HEK293 (cell line): Measurements from ENCODE around the gene CKAP4.

Experiments
- CTCF ChIA-PET: fragments of 350-600 bp; formaldehyde crosslinking; extraction: SDS; loops from one replicate; lab custom pipeline; 2021; ENCODE audit warnings: antibody characterized with exemption; lab: Yijun Ruan, JAX
- POLR2A ChIA-PET: fragments of 300-600 bp; formaldehyde crosslinking; extraction: SDS; loops from one replicate; lab custom pipeline; 2020; ENCODE audit warnings: antibody characterized with exemption, inconsistent platforms; lab: Yijun Ruan, JAX
- H3K27ac ChIP-seq: fragments of 200-500 bp; sonication (Bioruptor generic); 2 replicates; pipeline ENCODE4 v1.5.1; 2014; ENCODE audit warnings: low read depth, low read length, control low read depth, inconsistent platforms; ENCODE audit errors: extremely low read depth
- H3K36me3 ChIP-seq, 2 experiments: fragments of 200-500 bp in 1 of 2; sonication (Bioruptor generic) in 1 of 2; 1 replicate in 1 of 2; 2 replicates in 1 of 2; pipeline ENCODE4 v1.5.1; 2014 to 2017; ENCODE audit warnings: inconsistent platforms in 2 of 2, low read length in 2 of 2; ENCODE audit not compliant: control insufficient read depth in 2 of 2, insufficient read depth in 1 of 2
- H3K4me1 ChIP-seq: fragments of 200-500 bp; sonication (Bioruptor generic); 2 replicates; pipeline ENCODE4 v1.5.1; 2014; ENCODE audit warnings: mild to moderate bottlenecking, low read length, inconsistent platforms; ENCODE audit not compliant: control insufficient read depth, insufficient read depth
- H3K4me3 ChIP-seq: 2 replicates; pipeline ENCODE4 v1.5.1; 2011; ENCODE audit warnings: low read depth, mild to moderate bottlenecking, control low read depth, low read length, moderate library complexity
- H3K9me3 ChIP-seq: fragments of 200-500 bp; sonication (Bioruptor generic); 2 replicates; pipeline ENCODE4 v1.5.1; 2014; ENCODE audit warnings: low read depth, low read length, inconsistent platforms; ENCODE audit not compliant: control insufficient read depth, insufficient read depth
- GLI2 ChIP-seq: fragments of 450-650 bp; formaldehyde crosslinking; IDR thresholded peaks from 2 replicates; pipeline ENCODE4; 2017; ENCODE audit warnings: missing biosample characterization, missing genetic modification characterization, low read depth, borderline replicate concordance
- GLIS2 ChIP-seq: fragments of 450-650 bp; formaldehyde crosslinking; IDR thresholded peaks from 2 replicates; pipeline ENCODE4 v1.5.1; 2016; ENCODE audit warnings: missing biosample characterization, missing genetic modification characterization
- REST ChIP-seq: fragments of 450-650 bp; formaldehyde crosslinking; IDR thresholded peaks from 2 replicates; pipeline ENCODE4 v1.5.1; 2016; ENCODE audit warnings: missing biosample characterization, missing genetic modification characterization
- SCRT1 ChIP-seq: fragments of 450-650 bp; formaldehyde crosslinking; IDR thresholded peaks from 2 replicates; pipeline ENCODE4 v1.5.1; 2016; ENCODE audit warnings: missing biosample characterization, missing genetic modification characterization, borderline replicate concordance
- ZBTB17 ChIP-seq: fragments of 450-650 bp; formaldehyde crosslinking; IDR thresholded peaks from 2 replicates; pipeline ENCODE4 v1.5.1; 2016; ENCODE audit warnings: missing biosample characterization, missing genetic modification characterization
- ZBTB48 ChIP-seq: fragments of 450-650 bp; formaldehyde crosslinking; IDR thresholded peaks from 2 replicates; pipeline ENCODE4 v1.5.1; 2016; ENCODE audit warnings: missing biosample characterization, missing genetic modification characterization
- ZFP69B ChIP-seq: fragments of 450-650 bp; formaldehyde crosslinking; IDR thresholded peaks from 2 replicates; pipeline ENCODE4 v1.5.1; 2016; ENCODE audit warnings: missing biosample characterization, missing genetic modification characterization
- ZNF132 ChIP-seq: fragments of 450-650 bp; formaldehyde crosslinking; IDR thresholded peaks from 2 replicates; pipeline ENCODE4 v1.5.1; 2017; ENCODE audit warnings: missing biosample characterization, missing genetic modification characterization, borderline replicate concordance
- ZNF155 ChIP-seq: fragments of 450-650 bp; formaldehyde crosslinking; IDR thresholded peaks from 2 replicates; pipeline ENCODE4 v1.5.1; 2016; ENCODE audit warnings: missing biosample characterization, missing genetic modification characterization
- ZNF239 ChIP-seq: fragments of 450-650 bp; formaldehyde crosslinking; IDR thresholded peaks from 2 replicates; pipeline ENCODE4 v1.5.1; 2016; ENCODE audit warnings: missing biosample characterization, missing genetic modification characterization
- ZNF311 ChIP-seq: fragments of 450-650 bp; formaldehyde crosslinking; IDR thresholded peaks from 2 replicates; pipeline ENCODE4 v1.5.1; 2017; ENCODE audit warnings: missing biosample characterization, missing genetic modification characterization, borderline replicate concordance
- ZNF350 ChIP-seq: fragments of 450-650 bp; formaldehyde crosslinking; IDR thresholded peaks from 2 replicates; pipeline ENCODE4 v1.5.0; 2017; ENCODE audit warnings: missing biosample characterization, mild to moderate bottlenecking, missing genetic modification characterization
- ZNF366 ChIP-seq: fragments of 450-650 bp; formaldehyde crosslinking; conservative IDR thresholded peaks from 2 replicates; pipeline ENCODE4 v1.5.1; 2016; ENCODE audit warnings: missing biosample characterization, missing genetic modification characterization
- ZNF398 ChIP-seq: fragments of 450-650 bp; formaldehyde crosslinking; IDR thresholded peaks from 2 replicates; pipeline ENCODE4 v1.5.1; 2017; ENCODE audit warnings: missing biosample characterization, missing genetic modification characterization
- ZNF560 ChIP-seq: fragments of 450-650 bp; formaldehyde crosslinking; IDR thresholded peaks from 2 replicates; pipeline ENCODE4 v1.5.1; 2017; ENCODE audit warnings: missing biosample characterization, missing genetic modification characterization, borderline replicate concordance
- ZNF561 ChIP-seq: fragments of 450-650 bp; IDR thresholded peaks from 2 replicates; pipeline ENCODE4 v1.5.1; 2018; ENCODE audit warnings: missing biosample characterization, missing genetic modification characterization, borderline replicate concordance
- ZNF596 ChIP-seq: fragments of 450-650 bp; IDR thresholded peaks from 2 replicates; pipeline ENCODE4 v1.5.0; 2018; ENCODE audit warnings: missing biosample characterization, mild to moderate bottlenecking, missing genetic modification characterization, moderate library complexity
- ZNF677 ChIP-seq: fragments of 450-650 bp; IDR thresholded peaks from 2 replicates; pipeline ENCODE4 v1.5.0; 2018; ENCODE audit warnings: missing biosample characterization, mild to moderate bottlenecking, missing genetic modification characterization, moderate library complexity

Gene CKAP4

GRCh38 chr12:106234449-106234848, 13.4 kb downstream of the CKAP4 start:
- TF ChIP-seq ZNF350 (tag by site-specific recombination): no peak
- no peak for TF ChIP-seq REST (tag by site-specific recombination)
- no peak for TF ChIP-seq ZNF560 (tag by site-specific recombination)
- no peak for TF ChIP-seq ZNF398 (tag by site-specific recombination)
- no peak for TF ChIP-seq ZNF677
- no peak for TF ChIP-seq ZFP69B (tag by site-specific recombination)
- TF ChIP-seq ZNF155 (tag by site-specific recombination): no peak
- Histone ChIP-seq H3K9me3 (no peaks in the 10 kb centered on the region), H3K4me3 (no peak overlapping the region), H3K36me3 (peaks cover 5 to 20% of the 10 kb centered on the region in 2 experiments; a peak in 2 of 3 replicates), H3K27ac (no peak overlapping the region), H3K4me1 (no peaks in the 10 kb centered on the region)
- CTCF ChIA-PET: interaction anchor here (0.5 to 1.1 kb wide), 2 partner anchors 11 to 787 kb away, joined by 5 read pairs; no protein-coding TSS in a partner anchor
- POLR2A ChIA-PET: no interaction called here

- POLR2A ChIA-PET: interaction anchor here (0.7 kb wide), 1 partner anchor 200 kb away, joined by 3 read pairs; no protein-coding TSS in a partner anchor
- H3K27ac ChIP-seq: no peak overlapping the region
- TF ChIP-seq GLI2 (tag by site-specific recombination) (no peak), ZBTB48 (tag by site-specific recombination) (no peak), ZNF239 (tag by site-specific recombination) (no peak), GLIS2 (tag by site-specific recombination) (no peak), ZNF132 (tag by site-specific recombination) (no peak), ZNF596 (tag by site-specific recombination) (no peak), ZBTB17 (tag by site-specific recombination) (no peak), SCRT1 (tag by site-specific recombination) (no peak), ZNF311 (tag by site-specific recombination) (no peak), ZNF366 (no peak), ZNF561 (no peak)
- TF ChIP-seq, all 188 proteins: peak for 0
- peaks cover 0 to 6% of the 10 kb centered on the region in 2 experiments; a peak in 1 of 3 replicates for H3K36me3 ChIP-seq
- no peak overlapping the region for H3K4me3 ChIP-seq
- H3K9me3 ChIP-seq: no peaks in the 10 kb centered on the region
- H3K4me1 ChIP-seq: no peaks in the 10 kb centered on the region
- CTCF ChIA-PET: no interaction called here
Observed at GRCh38 chr12:106233011-106233410, 14.8 kb downstream of the CKAP4 start.
